Stimulated activated CD8-positive, alpha-beta memory T cell treated with anti-CD3 and anti-CD28 coated beads, Interleukin-4, amount 100 ng/mL, for 1 hour (primary cell): ENCODE results near the gene ST6GALNAC1.
"Not testable (repeated sequence)": the region's sequence is repeated elsewhere in the genome, so short reads cannot be mapped to it uniquely, and the experiment has no call there.

Source experiments
- DNase-seq, 2 donors: peaks; one replicate each; pipeline ENCODE4 v3.0.0-alpha.2; 2020; ENCODE audit warnings: low read depth in 2 of 2, low spot score in 1 of 2

Gene ST6GALNAC1

DNA sequence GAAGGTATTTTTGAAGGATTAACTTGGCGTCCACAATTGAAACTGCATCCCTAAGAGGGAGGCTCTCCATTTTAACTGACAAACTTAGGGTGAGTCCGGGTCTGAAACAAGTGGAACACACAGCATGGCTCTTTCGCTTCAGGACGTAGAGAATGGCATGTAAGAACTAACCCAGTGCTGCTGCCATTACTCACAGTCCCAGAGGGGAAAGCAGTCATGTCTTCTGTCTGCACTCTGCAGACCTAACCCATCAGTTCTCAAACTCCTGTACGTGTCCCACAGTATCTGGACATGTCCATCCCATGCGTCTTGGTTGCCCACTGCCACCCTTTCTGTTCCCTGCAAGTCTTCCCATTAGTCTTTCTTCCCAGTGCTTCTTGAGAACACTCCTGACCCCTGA, 563 bp downstream of the ST6GALNAC1 start:
- no peak for DNase-seq

GRCh38 chr17:76642032-76642561, 1.5 kb downstream of the ST6GALNAC1 start:
- DNase-seq: no peak

GRCh38 chr17:76641501-76641900, 2.1 kb downstream of the ST6GALNAC1 start:
- no peak for DNase-seq

GRCh38 chr17:76640550-76641380, 2.8 kb downstream of the ST6GALNAC1 start:
- no peak for DNase-seq

GRCh38 chr17:76638263-76638662, 5.3 kb downstream of the ST6GALNAC1 start:
- DNase-seq: no peak

DNA sequence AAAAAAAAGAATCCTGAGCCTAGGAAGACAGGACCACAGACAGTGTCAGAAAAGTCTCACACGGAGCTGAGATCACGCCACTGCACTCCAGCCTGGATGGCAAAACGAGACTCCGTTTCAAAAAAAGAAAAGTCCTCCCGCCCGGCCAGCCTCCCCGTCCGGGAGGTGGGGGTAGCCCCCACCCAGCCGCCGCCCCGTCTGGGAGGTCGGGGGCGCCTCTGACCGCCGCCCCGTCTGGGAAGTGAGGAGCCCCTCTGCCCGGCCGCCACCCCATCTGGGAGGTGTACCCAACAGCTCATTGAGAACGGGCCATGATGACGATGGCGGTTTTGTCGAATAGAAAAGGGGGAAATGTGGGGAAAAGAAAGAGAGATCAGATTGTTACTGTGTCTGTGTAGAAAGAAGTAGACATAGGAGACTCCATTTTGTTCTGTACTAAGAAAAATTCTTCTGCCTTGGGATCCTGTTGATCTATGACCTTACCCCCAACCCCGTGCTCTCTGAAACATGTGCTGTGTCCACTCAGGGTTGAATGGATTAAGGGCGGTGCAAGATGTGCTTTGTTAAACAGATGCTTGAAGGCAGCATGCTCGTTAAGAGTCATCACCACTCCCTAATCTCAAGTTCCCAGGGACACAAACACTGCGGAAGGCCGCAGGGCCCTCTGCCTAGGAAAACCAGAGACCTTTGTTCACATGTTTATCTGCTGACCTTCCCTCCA, 6.9 kb downstream of the ST6GALNAC1 start:
- not testable (repeated sequence) for DNase-seq

DNA sequence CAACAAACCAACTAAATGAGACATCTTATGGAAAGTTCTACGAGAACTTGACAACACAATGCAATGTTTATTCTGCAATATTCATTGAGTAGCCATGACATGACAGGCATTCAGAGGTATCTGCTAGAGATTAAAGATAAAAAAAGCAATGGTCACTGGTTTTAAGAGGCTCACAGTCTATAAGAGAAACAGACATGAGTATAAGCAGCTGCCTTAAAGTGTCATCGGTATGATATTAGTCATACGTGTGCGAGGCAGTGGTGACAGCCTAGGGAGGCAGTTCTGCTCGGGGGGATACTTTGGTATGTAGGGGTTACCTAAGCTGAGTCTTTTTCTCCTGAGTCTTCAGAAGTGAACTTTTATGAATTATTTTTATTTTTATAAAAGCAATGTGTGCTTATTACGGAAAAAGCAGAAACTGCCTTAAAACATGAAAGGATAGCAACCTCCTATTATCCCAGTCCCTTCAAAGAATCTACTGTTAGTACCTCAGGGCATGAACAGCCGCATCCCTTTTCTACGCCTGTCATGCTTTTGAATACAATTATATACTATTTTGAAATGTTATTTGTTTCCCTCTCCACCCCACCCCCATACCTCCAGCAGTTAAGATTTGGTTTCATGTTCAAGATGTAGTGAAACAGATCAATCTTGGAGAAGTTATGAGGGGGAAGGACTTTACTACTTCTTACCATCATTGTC, 7.7 kb downstream of the ST6GALNAC1 start:
- no peak for DNase-seq

DNA sequence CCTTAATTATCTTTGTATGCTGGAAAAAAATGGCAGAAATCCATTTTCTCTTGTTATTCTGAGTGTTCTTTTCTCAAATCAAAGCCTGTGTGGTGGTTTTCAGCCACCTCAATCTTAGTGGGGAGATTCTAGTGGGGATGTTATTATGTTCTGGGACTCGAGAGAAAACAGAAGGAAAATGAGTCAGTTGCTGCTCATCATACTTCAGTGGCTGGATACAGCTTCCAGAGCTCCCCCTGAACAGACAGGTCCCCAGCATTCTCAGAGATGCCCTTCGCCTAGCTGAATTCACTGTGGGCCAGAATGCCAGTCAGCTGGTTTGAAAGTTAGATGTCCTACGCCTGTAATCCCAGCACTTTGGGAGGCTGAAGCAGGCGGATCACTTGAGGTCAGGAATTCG, 8.5 kb downstream of the ST6GALNAC1 start:
- no peak for DNase-seq

GRCh38 chr17:76633628-76634328, 9.8 kb downstream of the ST6GALNAC1 start:
- no peak for DNase-seq

DNA sequence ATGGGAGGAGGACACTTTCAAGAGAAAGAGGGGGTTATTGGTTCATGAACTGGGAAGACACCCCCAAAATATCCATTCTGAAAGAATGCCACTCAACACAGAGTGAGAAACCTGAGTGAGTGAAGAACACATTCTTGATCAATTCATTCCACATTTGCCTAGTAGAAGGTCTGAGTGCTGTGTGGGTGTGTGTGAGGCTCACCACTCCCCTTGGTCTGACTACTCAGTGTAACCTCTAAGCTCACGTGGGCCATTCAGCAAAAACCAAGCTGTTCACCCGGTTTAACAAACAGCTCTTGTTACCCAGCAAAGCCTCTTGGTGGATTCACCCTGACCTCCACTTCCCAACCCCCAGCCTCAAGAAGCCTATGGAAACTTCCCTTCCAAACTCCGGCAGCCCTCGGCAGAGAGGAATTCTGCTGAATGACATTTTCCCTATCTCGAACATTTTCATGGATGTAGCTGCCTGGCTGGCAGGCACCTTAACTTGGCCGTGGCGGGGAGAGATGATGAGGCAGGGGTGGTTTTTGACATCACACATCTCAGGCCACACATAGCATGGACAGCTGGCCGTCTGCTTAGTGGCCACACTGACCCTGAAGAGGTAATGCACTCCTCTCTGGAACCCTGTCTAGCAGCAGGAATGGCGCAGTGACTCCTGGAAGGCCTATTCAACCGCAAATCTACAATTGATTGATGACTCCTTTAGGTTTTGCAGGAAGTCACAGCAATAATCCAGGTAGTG, 11.6 kb downstream of the ST6GALNAC1 start:
- DNase-seq: no peak

DNA sequence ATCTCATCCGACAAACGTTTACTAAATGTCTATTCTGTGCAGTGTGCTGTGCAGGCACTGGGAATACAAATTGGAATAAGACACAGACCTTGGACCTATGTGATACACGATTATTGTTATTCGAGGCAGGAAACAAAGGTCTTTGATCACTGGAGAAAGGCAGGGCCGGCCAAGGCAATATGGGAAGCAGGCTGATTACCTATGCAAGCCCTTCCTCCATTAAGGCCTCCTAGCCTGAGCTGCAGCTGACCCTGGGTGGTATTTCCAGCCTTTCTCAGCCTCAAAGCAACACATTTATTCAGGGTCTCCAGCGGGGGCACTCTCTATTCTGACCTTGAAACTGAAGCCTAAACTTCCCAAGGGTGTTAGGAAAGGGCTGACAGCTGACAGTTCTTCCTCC, 13.4 kb downstream of the ST6GALNAC1 start:
- no peak for DNase-seq

GRCh38 chr17:76627510-76627909, 16.0 kb downstream of the ST6GALNAC1 start:
- DNase-seq: no peak

DNA sequence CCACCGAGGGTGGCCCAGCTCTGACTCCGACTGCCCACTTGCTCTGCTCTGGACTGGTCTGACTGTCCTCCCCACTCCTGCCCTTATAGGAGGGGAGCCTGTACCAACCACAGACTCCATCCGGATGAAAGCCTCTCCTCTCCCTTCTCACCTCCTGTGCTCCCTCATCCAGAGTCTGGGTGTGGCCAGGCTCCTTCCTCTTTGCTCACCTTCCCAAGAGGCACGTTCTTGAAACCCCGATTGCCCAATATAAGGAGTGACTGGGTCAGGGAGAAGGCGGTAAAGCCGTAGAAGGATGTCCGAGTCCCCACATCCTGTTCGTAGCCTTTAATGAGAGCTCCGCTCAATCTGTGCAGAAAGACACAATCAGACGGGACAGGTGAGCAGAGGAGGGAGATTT, 17.1 kb downstream of the ST6GALNAC1 start:
- DNase-seq: no peak

- no peak for DNase-seq
These were observed 18.1 kb downstream of the ST6GALNAC1 start for GRCh38 chr17:76625496-76625895.

DNA sequence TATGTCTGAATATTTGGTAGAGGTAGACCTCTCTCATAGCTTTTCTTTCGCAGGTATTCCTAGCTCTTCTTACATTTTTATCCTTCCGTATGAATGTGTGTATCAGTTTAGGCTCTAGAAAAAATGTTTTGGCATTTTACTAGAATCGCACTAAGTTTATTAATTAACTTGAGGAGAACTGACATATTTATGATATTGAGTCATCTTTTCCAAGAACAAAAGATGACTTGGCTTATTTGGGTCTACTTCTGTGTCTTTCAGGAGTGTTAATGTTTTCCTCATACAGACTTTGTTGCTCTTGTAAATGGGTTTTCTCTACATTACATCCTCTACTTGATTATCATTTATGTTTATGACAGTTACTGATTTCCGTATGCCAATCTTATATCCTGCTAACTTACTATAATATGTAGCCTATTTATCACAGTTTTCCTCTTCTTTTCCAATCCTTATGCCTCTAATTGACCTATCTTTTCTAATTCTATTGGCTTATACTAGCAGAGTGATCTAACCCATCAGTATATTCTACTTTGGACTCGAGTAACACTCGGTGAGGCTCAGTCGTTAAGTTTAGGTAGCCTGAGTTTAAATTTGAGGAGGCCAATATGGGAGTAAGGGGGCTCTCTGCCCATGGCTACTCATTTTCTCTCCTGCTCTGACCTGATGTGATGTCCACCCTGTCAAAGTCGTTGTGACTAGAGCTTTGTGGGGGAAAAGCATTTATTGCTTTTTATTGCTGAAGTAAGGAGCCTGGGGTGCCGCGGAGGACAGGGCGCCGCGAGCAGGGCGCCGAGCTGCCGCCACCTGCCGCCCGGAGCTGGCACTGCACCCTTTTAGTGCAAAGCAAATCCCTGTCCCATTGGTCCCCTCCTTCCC, 20.0 kb downstream of the ST6GALNAC1 start:
- peak; percentile 41 to 50 for DNase-seq

- DNase-seq: no peak
These were observed 25.7 kb downstream of the ST6GALNAC1 start for GRCh38 chr17:76617838-76618237.

DNA sequence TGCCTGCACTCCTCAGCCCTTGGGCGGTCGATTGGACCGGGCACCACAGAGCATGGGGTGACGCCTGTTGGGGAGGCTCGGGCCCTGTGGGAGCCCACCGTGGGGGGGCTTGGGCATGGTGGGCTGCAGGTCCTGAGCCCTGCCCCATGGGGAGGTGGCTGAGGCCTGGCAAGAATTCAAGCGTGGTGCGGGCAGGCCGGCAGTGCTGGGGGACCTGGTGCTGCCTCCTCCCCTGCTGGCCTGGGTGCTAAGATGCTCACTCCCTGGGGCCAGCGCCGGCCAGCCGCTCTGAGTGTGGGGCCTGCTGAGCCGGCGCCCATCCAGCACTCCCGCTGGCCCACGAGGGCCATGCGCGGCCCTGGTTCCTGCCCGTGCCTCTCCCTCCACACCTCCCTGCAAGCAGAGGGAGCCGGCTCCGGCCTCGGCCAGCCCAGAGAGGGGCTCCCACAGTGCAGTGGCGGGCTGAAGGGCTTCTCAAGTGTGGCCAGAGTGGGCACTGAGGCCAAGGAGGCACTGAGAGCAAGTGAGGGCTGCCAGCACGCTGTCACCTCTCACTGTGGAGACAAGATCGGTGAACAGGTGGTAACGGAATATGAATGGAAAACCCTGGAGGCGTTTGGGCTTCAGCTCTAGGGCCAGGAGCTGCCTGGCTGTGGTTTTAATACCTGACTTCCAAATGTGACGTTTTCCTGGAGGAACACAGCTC, 28.5 kb downstream of the ST6GALNAC1 start:
- no peak for DNase-seq

GRCh38 chr17:76614064-76614759, 29.3 kb downstream of the ST6GALNAC1 start:
- not testable (repeated sequence) for DNase-seq
